Uterus (tissue), 4 donors: ENCODE results near the gene SLC39A11. TPM values are rescaled to one million over a fixed set of nuclear protein-coding genes. Genes with fewer than 3 reads are reported as not detected.
"Not testable (repeated sequence)": the region's sequence is repeated elsewhere in the genome, so short reads cannot be mapped to it uniquely, and the experiment has no call there.

Source experiments
- DNase-seq, 2 donors: peaks; one replicate each; pipeline ENCODE4 v3.0.0-alpha.2; 2019 to 2020
- H3K27ac ChIP-seq, 2 donors: fragments of 200-600 bp; sonication (generic); 1 replicate in 1 of 2; 2 replicates in 1 of 2; pipeline ENCODE4 v1.5.1; 2016 to 2018
- H3K27me3 ChIP-seq, 2 donors: fragments of 200-600 bp; sonication (generic); one replicate each; pipeline ENCODE4 v1.5.1; 2018 to 2019; ENCODE audit warnings: control low read depth in 1 of 2
- H3K36me3 ChIP-seq, 2 donors: fragments of 200-600 bp; sonication (generic); one replicate each; pipeline ENCODE4 v1.5.1; 2019; ENCODE audit warnings: control low read depth in 1 of 2
- H3K4me1 ChIP-seq, 2 donors: fragments of 200-600 bp; sonication (generic); one replicate each; pipeline ENCODE4 v1.5.1; 2018 to 2019; ENCODE audit warnings: control low read depth in 1 of 2
- H3K4me3 ChIP-seq, 2 donors: fragments of 200-600 bp; sonication (generic); 1 replicate in 1 of 2; 2 replicates in 1 of 2; pipeline ENCODE4 v1.5.1; 2018 to 2019; ENCODE audit warnings: mild to moderate bottlenecking in 1 of 2
- H3K9me3 ChIP-seq, 2 donors: fragments of 200-600 bp; sonication (generic); one replicate each; pipeline ENCODE4 v1.5.1; 2019; ENCODE audit warnings: control low read depth in 1 of 2
- CTCF ChIP-seq, 4 experiments: fragments of 200-600 bp in 2 of 4; fragments of 450-650 bp in 2 of 4; sonication (generic) in 2 of 4; IDR thresholded peaks; one replicate each; pipeline ENCODE4 v1.5.1; 2016 to 2019; ENCODE audit warnings: antibody characterized with exemption in 4 of 4, mild to moderate bottlenecking in 2 of 4, moderate library complexity in 1 of 4
- POLR2A ChIP-seq, 2 donors: fragments of 450-650 bp; IDR thresholded peaks; one replicate each; pipeline ENCODE4 v1.6.1; 2016; ENCODE audit warnings: antibody characterized with exemption in 2 of 2, mild to moderate bottlenecking in 1 of 2, moderate library complexity in 1 of 2
- intact Hi-C: fragments of 100-400 bp; cut with DNase I; formaldehyde crosslinking; loops from one replicate; pipeline ENCODE4 v1.15.1; 2023; ENCODE audit warnings: low total_unique reads
- total RNA-seq, 4 donors: library from RNA; depleted of rRNA in 3 of 4; stranded (reverse); fragments of >200 nt in 3 of 4; gene quantifications; one replicate each; pipeline versions ENCODE4 v1.1.0 to v1.2.4, GENCODE V29; 2014 to 2023
- donor health status: DM: yes; HTN: yes; CAD: no.

SLC39A11 gene
- total RNA-seq, 4 donors from 2014 or later, result 5.4 to 56.2 (median 21.0) TPM

- H3K4me3 ChIP-seq, result no peak overlapping the region
- no peak for DNase-seq
- H3K36me3 ChIP-seq, result no peaks in the 10 kb centered on the region
- no peaks in the 10 kb centered on the region for H3K27me3 ChIP-seq
- H3K9me3 ChIP-seq, result no peaks in the 10 kb centered on the region
- no peak for TF ChIP-seq CTCF (IDR thresholded peaks at IDR 0.05)
- TF ChIP-seq POLR2A (IDR thresholded peaks at IDR 0.05), result no peak
- intact Hi-C loops, result no loop called here
- H3K27ac ChIP-seq, result no peak overlapping the region
- no peaks in the 10 kb centered on the region for H3K4me1 ChIP-seq
These were observed 28.2 kb downstream of the SLC39A11 start for GRCh38 chr17:73064084-73064938.

- intact Hi-C loops, result no loop called here
- Histone ChIP-seq H3K4me1 (no peaks in the 10 kb centered on the region), H3K27ac (no peak overlapping the region), H3K27me3 (no peaks in the 10 kb centered on the region), H3K36me3 (no peaks in the 10 kb centered on the region), H3K9me3 (no peaks in the 10 kb centered on the region), H3K4me3 (no peak overlapping the region)
- TF ChIP-seq POLR2A (IDR thresholded peaks at IDR 0.05) (no peak), CTCF (IDR thresholded peaks at IDR 0.05) (no peak)
- no peak for DNase-seq
These were observed 29.8 kb downstream of the SLC39A11 start for GRCh38 chr17:73062726-73063125.

DNA sequence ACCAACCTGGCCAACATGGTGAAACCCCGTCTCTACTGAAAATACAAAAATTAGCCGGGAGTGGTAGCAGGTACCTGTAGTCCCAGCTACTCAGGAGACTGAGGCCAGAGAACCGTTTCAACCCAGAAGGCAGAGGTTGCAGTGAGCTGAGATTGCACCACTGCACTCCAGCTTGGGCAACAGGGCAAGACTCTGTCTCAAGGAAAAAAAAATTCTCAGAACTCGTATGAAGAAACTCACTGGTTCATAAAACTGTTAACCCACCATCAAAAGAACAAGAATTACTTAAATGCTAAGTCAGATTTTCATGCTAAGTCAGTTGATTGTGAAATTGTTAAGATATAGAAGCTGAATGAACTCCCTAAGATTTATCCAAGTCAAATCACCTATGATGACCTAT lies 31.3 kb downstream of the SLC39A11 start:
- H3K27ac ChIP-seq, result no peak overlapping the region
- H3K36me3 ChIP-seq, result no peaks in the 10 kb centered on the region
- no peak for TF ChIP-seq CTCF (IDR thresholded peaks at IDR 0.05)
- no peak for TF ChIP-seq POLR2A (IDR thresholded peaks at IDR 0.05)
- no peaks in the 10 kb centered on the region for H3K9me3 ChIP-seq
- DNase-seq, result no peak
- no peak overlapping the region for H3K4me3 ChIP-seq
- intact Hi-C loops, result no loop called here
- no peaks in the 10 kb centered on the region for H3K27me3 ChIP-seq
- H3K4me1 ChIP-seq, result no peaks in the 10 kb centered on the region

DNA sequence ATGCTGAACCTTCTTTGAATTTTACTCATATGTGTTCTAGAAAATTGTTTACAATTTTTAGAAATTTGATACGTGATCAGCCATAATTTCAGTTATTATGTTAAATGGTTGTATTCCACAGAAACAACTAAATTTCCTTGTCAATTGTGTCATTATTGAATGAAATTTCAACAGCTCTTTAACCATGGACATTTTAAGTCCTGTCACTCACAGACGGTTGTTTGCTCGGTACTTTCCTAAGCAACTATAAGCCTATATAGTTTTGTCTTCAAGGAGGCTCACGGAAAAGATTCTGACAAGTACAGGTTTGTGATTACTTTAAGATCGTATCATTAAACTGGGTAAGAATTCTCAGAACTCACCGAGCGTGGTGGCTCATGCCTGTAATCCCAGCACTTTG lies 31.8 kb downstream of the SLC39A11 start:
- H3K4me1 ChIP-seq, result no peaks in the 10 kb centered on the region
- H3K9me3 ChIP-seq, result no peaks in the 10 kb centered on the region
- no peaks in the 10 kb centered on the region for H3K27me3 ChIP-seq
- DNase-seq, result no peak
- intact Hi-C loops, result no loop called here
- no peak overlapping the region for H3K27ac ChIP-seq
- TF ChIP-seq POLR2A (IDR thresholded peaks at IDR 0.05) (no peak), CTCF (IDR thresholded peaks at IDR 0.05) (no peak)
- H3K36me3 ChIP-seq, result no peaks in the 10 kb centered on the region
- H3K4me3 ChIP-seq, result no peak overlapping the region

DNA sequence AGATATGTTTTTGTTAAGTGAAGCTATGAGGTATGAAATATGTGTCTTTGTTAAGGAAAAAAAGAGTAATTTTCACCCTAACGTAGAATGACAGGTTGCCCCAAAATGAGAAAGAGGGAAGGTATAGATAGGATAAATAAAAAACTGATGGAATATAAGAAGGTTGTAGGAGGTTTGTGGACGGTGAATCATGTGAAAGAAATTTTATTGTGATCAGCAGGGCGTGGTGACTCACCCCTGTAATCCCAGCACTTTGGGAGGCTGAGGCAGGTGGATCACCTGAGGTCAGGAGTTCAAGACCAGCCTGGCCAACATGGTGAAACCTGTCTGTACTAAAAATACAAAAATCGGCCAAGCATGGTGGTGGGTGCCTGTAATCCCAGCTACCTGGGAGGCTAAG lies 32.8 kb downstream of the SLC39A11 start:
- H3K9me3 ChIP-seq, H3K27me3 ChIP-seq, DNase-seq, intact Hi-C loops, H3K36me3 ChIP-seq, H3K4me3 ChIP-seq, H3K4me1 ChIP-seq, H3K27ac ChIP-seq: not testable (repeated sequence)
